Smooth muscle cell (in vitro differentiated cells): ENCODE results near the gene ARFGEF3. TPM values are rescaled to one million over a fixed set of nuclear protein-coding genes. Genes with fewer than 3 reads are reported as not detected.

Experiments
- DNase-seq: peaks from one replicate; lab custom pipeline; 2025; ENCODE audit not compliant: unreplicated experiment; lab: John Stamatoyannopoulos, UW
- H2AFZ ChIP-seq: fragments of 200-600 bp; sonication (generic); 2 replicates; pipeline ENCODE4 v1.6.0; 2016; ENCODE audit warnings: antibody characterized with exemption, low read depth, mild to moderate bottlenecking
- H3F3A ChIP-seq: fragments of 200-600 bp; sonication (generic); 2 replicates; pipeline ENCODE4 v1.6.0; 2017; ENCODE audit warnings: antibody characterized with exemption, low read depth
- H3K27ac ChIP-seq: fragments of 200-600 bp; sonication (generic); 2 replicates; pipeline ENCODE4 v1.5.1; 2016; ENCODE audit warnings: low read depth, mild to moderate bottlenecking
- H3K27me3 ChIP-seq: fragments of 200-600 bp; sonication (generic); 2 replicates; pipeline ENCODE4 v1.6.1; 2016; ENCODE audit warnings: low read depth, mild to moderate bottlenecking
- H3K36me3 ChIP-seq: fragments of 200-600 bp; sonication (generic); 2 replicates; pipeline ENCODE4 v1.5.1; 2016; ENCODE audit warnings: low read depth
- H3K4me1 ChIP-seq: fragments of 200-600 bp; sonication (generic); 2 replicates; pipeline ENCODE4 v1.5.1; 2016; ENCODE audit warnings: low read depth
- H3K4me2 ChIP-seq: fragments of 200-600 bp; sonication (generic); 2 replicates; pipeline ENCODE4 v1.6.0; 2016; ENCODE audit warnings: mild to moderate bottlenecking
- H3K4me3 ChIP-seq: fragments of 200-600 bp; sonication (generic); 2 replicates; pipeline ENCODE4 v1.5.1; 2016; ENCODE audit warnings: mild to moderate bottlenecking
- H3K79me2 ChIP-seq: fragments of 200-600 bp; sonication (generic); 2 replicates; pipeline ENCODE4 v1.6.0; 2016; ENCODE audit warnings: low read depth, mild to moderate bottlenecking
- H3K9ac ChIP-seq: fragments of 200-600 bp; sonication (generic); 2 replicates; pipeline ENCODE4 v1.6.0; 2016; ENCODE audit warnings: low read depth
- H3K9me3 ChIP-seq: fragments of 200-600 bp; sonication (generic); replicated peaks from 2 replicates; pipeline ENCODE4 v1.5.1; 2016; ENCODE audit warnings: low read depth
- H4K20me1 ChIP-seq: fragments of 200-600 bp; sonication (generic); 2 replicates; pipeline ENCODE4 v1.6.0; 2016; ENCODE audit warnings: low read depth
- CTCF ChIP-seq: fragments of 200-600 bp; sonication (generic); IDR thresholded peaks from 2 replicates; pipeline ENCODE4 v1.5.1; 2017; ENCODE audit warnings: borderline replicate concordance, mild to moderate bottlenecking, antibody characterized with exemption; ENCODE audit not compliant: insufficient read depth, poor library complexity, severe bottlenecking
- WGBS: methylation state at CpG from one replicate; pipeline ENCODE4 v1.1.7; 2016; ENCODE audit warnings: low lambda C conversion rate; 5-methylcytosine and 5-hydroxymethylcytosine counted together
- polyA plus RNA-seq: library from polyadenylated mRNA; unstranded; fragments of >200 nt; fragmentation: Nextera tagmentation; extraction: Ambion mirVana; gene quantifications from 2 replicates; pipeline ENCODE4 v1.2.1, GENCODE V29; 2016
- total RNA-seq: library from RNA; depleted of rRNA; stranded (reverse); fragments of >200 nt; gene quantifications from 2 replicates; pipeline ENCODE4 v1.2.3, GENCODE V29; 2014

The ARFGEF3 gene
- total RNA-seq (1.6 and 2.2 TPM in 2 replicates), polyA plus RNA-seq (0.06 and 0.71 TPM in 2 replicates)

- H3K4me3 ChIP-seq = peak within 1 kb of the TSS; percentile 76
- H3K79me2 ChIP-seq = no peaks in the 10 kb centered on the region
- no peak for TF ChIP-seq CTCF
- H3K27me3 ChIP-seq = peaks cover 74% of the 10 kb centered on the region
- no peaks in the 10 kb centered on the region for H4K20me1 ChIP-seq
- H3K4me2 ChIP-seq = peak within 1 kb of the TSS; percentile 97
- WGBS = 2% methylated on average over 46 of the region's 93 CpGs
- no peak within 1 kb of the TSS for H3K27ac ChIP-seq
- no peak for DNase-seq
- H3K9me3 ChIP-seq = no peaks in the 10 kb centered on the region
- peak within 1 kb of the TSS; percentile 97 for H2AFZ ChIP-seq
- H3K4me1 ChIP-seq = no peaks in the 10 kb centered on the region
- no peaks in the 10 kb centered on the region for H3F3A ChIP-seq
- H3K9ac ChIP-seq = peak within 1 kb of the TSS; percentile 51
- no peaks in the 10 kb centered on the region for H3K36me3 ChIP-seq
Observed at GRCh38 chr6:138161338-138162110, at the start of gene ARFGEF3. Gene ARFGEF3 (plus strand): TSS chr6:138161939. CDS start chr6:138162087, 148 bp downstream.

GRCh38 chr6:138113588-138114210 is 48.0 kb upstream of the ARFGEF3 start:
- Histone ChIP-seq H3K9me3 (no peaks in the 10 kb centered on the region), H3F3A (peaks cover 4% of the 10 kb centered on the region), H2AFZ (no peak overlapping the region), H3K27me3 (peaks cover 4% of the 10 kb centered on the region), H3K27ac (no peak overlapping the region), H3K4me1 (no peaks in the 10 kb centered on the region), H3K4me3 (no peak overlapping the region), H3K79me2 (no peaks in the 10 kb centered on the region), H4K20me1 (no peaks in the 10 kb centered on the region), H3K9ac (no peak overlapping the region), H3K4me2 (no peak overlapping the region), H3K36me3 (no peaks in the 10 kb centered on the region)
- TF ChIP-seq CTCF = no peak
- no peak for DNase-seq
- 88% methylated on average over 3 of the region's 3 CpGs for WGBS

GRCh38 chr6:138115201-138115600 is 46.5 kb upstream of the ARFGEF3 start:
- 73% methylated on average over 7 of the region's 7 CpGs for WGBS

More at GRCh38 chr6:138115201-138115600, 46.5 kb upstream of the ARFGEF3 start:
- Histone ChIP-seq H3K79me2 (no peaks in the 10 kb centered on the region), H3F3A (no peaks in the 10 kb centered on the region), H3K36me3 (no peaks in the 10 kb centered on the region), H3K4me1 (no peaks in the 10 kb centered on the region), H3K27me3 (peaks cover 4% of the 10 kb centered on the region), H3K4me2 (no peak overlapping the region), H2AFZ (no peak overlapping the region), H3K9me3 (no peaks in the 10 kb centered on the region), H3K27ac (no peak overlapping the region), H4K20me1 (no peaks in the 10 kb centered on the region), H3K9ac (no peak overlapping the region), H3K4me3 (no peak overlapping the region)
- DNase-seq = no peak
- no peak for TF ChIP-seq CTCF
